Heart left ventricle (tissue), 13 donors: ENCODE data around the gene TEDC2.

ENCODE experiments used
- POLR2A ChIP-seq, 2 donors: fragments of 450-650 bp; IDR thresholded peaks; one replicate each; pipeline ENCODE4 v1.6.1; 2017; ENCODE audit warnings: antibody characterized with exemption in 2 of 2, mild to moderate bottlenecking in 2 of 2, moderate library complexity in 2 of 2
- TF ChIP-seq, protein P1 (sequence below), 12 donors: fragments of 200-600 bp; sonication (generic) in 4 of 12; IDR thresholded peaks; one replicate each; pipeline versions ENCODE4 v1.5.0 to v1.8.0; 2018 to 2022; ENCODE audit warnings: antibody characterized with exemption in 12 of 12, mild to moderate bottlenecking in 5 of 12
- donor health status: ischemic (EF 13 %, LVEDD 7.1; RV severe dilation, severe dysfunction).
- donor health status: DM: no; HTN: yes; CAD: no.
- donor health status: DM: no; HTN: no; CAD: no.
- donor health status: ischemic (EF 25% LVEDD 6.9; RV normal size, moderate dysfunction).
- donor health status: ischemic (EF 25% LVEDD 5.7; RV mildly dilated, moderate dysfunction).
- donor health status: ischemic (EF 35%, LVEDD 5.7; RV mildly dilated, moderate dysfunction).
- donor health status: nonischemic (EF 11% LVEDD 7.7; RV severe dilation, severe dysfunction).
- donor health status: DM: yes; HTN: yes; CAD: no.
- donor health status: PGD.
- donor health status: ischemic (EF 29% LVEDD 5.4; RV normal size, mild dysfunction).
- donor health status: nonischemic (EF 23%, LVEDD 6.1; RV moderate dilation, normal function).

DNA sequence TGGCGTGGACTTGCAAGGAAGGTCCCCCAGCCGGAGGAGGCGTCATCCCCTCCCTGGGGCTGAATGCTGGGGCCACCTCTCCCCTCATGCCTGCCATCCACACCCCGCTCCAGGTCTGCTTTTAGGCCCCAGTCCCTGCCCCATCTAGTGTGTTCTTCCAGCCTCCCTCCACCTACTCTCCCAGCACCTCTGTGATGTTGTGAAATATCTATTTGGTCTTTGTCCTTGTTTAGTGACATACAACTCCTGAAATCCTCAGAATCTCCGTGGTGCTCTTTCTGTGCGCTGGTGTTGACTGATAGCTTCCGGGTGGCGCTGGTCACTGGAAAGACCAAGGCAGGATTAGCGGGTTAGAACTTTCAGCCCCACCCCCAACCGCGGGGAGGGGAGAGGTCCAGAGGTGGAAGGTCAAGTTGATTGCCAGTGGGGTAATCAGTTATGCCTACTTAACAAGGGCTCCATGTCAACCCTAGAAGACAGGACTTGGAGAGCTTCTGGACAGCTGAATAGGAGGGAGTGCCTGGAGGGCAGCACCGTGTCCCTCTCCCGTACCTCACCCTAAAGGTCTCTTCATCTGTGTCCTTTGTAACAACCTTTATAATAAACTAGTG lies 25.1 kb downstream of the TEDC2 start:
- TF ChIP-seq, protein P1, sequence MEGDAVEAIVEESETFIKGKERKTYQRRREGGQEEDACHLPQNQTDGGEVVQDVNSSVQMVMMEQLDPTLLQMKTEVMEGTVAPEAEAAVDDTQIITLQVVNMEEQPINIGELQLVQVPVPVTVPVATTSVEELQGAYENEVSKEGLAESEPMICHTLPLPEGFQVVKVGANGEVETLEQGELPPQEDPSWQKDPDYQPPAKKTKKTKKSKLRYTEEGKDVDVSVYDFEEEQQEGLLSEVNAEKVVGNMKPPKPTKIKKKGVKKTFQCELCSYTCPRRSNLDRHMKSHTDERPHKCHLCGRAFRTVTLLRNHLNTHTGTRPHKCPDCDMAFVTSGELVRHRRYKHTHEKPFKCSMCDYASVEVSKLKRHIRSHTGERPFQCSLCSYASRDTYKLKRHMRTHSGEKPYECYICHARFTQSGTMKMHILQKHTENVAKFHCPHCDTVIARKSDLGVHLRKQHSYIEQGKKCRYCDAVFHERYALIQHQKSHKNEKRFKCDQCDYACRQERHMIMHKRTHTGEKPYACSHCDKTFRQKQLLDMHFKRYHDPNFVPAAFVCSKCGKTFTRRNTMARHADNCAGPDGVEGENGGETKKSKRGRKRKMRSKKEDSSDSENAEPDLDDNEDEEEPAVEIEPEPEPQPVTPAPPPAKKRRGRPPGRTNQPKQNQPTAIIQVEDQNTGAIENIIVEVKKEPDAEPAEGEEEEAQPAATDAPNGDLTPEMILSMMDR (IDR thresholded peaks at IDR 0.05) = no peak
- TF ChIP-seq POLR2A (IDR thresholded peaks at IDR 0.05) = no peak
